ENCODE measurements around the gene TMEM91.

The TMEM91 gene

DNA sequence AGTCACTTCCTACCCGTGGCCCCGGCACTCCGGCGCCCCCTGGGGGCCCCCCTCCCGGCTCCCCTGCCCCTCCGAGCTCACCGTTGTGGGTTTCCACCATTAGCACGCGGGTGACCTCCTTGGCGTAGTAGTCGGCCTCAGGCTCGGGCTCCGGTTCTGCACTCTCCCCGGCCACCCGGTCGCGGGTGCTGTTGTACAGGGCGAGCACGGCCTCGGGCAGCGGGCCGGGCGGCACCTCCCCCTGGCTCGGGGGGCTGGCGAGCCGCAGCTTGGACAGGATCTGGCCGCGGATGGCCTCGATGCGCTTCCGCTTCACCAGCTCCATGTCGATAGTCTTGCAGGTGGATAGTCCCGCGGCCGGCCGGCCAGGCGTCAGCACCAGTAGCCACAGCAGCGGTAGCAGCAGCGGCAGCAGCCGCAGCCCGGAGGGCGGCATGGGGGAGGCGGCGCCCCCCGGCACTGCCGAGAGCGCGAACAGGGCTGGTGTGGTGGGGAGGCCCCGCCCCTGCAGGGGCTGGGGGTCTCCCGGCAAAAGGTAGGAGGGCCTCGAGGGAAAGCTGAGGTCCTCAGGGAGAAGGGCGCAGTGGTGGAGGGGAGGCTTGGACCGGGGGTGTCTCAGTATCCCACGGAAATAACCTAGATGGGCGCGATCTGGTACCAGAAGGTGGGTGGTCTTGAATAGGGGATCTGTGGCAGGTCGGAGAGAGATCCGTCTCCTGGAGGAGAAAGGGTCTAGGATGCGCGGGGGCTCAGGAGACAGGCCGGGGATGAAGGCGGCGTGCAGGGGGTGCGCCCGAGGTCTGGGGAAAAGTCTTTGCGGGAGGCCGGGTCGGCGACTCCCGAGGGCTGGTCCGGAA lies 23.5 kb upstream of the TMEM91 start:
- H3K9me3 ChIP-seq (ENCODE audit: control insufficient read depth, low read length): no peaks in the 10 kb centered on the region
- DNase-seq: peak; percentile 63 to 70 (median 65)
- H3K27me3 ChIP-seq (replicated peaks; ENCODE audit: control insufficient read depth, insufficient read depth, low read length, poor library complexity, severe bottlenecking): no peaks in the 10 kb centered on the region
- H3K4me1 ChIP-seq (ENCODE audit: control insufficient read depth, insufficient read depth, low read length, poor library complexity, severe bottlenecking): peaks cover 62% of the 10 kb centered on the region
- H3K27ac ChIP-seq (ENCODE audit: insufficient read depth, low read length, poor library complexity, severe bottlenecking): peak overlapping the region; percentile 95
- H3K36me3 ChIP-seq (ENCODE audit: control insufficient read depth, insufficient read depth, low read length): peaks cover 10% of the 10 kb centered on the region
- H3K4me3 ChIP-seq (ENCODE audit: insufficient read depth, low read depth, low read length, poor library complexity, severe bottlenecking): peak overlapping the region; percentile 99

DNA sequence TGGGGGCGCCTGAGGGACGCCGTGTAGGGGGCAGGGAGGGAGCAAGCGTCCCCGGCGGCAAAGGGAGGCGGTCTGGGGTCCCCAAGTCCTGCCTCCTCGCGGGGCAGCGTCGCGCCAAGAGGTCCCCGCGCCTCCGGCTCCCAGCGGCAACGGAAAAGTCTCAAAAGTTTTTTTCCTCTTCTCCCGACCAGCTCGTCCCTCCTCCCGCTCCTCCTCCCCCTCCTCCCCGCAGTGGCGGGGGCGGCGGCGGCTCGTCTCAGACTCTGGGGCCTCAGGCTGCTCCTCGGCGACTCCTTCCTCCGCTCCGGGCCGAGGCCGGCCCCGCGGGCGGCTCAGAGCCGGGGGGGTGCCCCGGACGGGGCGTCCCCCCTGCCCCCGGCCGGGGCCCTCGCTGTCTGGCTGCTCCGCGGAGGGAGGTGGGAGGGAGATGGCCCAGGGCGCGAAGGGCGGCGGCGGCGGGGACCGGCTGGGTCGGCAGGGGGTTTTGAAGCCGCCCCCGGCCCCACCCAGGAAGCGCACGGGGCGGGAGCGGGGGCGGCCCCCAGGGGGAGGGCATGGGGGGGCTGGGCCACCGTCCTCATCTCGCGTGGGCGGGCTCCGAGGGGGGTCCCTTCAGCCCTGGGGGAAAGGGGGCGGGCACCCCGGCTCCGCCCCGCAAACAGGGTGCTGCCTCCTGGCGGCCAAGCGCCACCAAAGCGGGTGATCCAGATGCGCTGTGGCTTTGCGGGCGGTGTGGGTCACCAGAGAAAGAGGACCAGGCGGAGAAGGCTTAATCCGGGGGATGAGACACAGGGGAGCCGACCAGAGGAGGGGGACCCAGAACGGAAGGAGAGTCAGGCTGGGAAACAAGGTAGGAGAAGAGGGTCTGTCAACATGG lies 22.6 kb upstream of the TMEM91 start, which contains the start of gene TGFB1:
Gene TGFB1, minus strand, starts transcription at position 457 of the 877 bp plus-strand sequence. CDS start 878 bp downstream, outside the sequence.
- Histone ChIP-seq H3K9me3 (ENCODE audit: control insufficient read depth, low read length) (no peaks in the 10 kb centered on the region), H3K27me3 (replicated peaks; ENCODE audit: control insufficient read depth, insufficient read depth, low read length, poor library complexity, severe bottlenecking) (no peaks in the 10 kb centered on the region), H3K4me1 (ENCODE audit: control insufficient read depth, insufficient read depth, low read length, poor library complexity, severe bottlenecking) (peaks cover 66% of the 10 kb centered on the region), H3K36me3 (ENCODE audit: control insufficient read depth, insufficient read depth, low read length) (peaks cover 6% of the 10 kb centered on the region), H3K4me3 (ENCODE audit: insufficient read depth, low read depth, low read length, poor library complexity, severe bottlenecking) (peak within 1 kb of the TSS; percentile 99), H3K27ac (ENCODE audit: insufficient read depth, low read length, poor library complexity, severe bottlenecking) (peak within 1 kb of the TSS; percentile 95)
- peak; percentile 92 to 95 (median 92) for DNase-seq

DNA sequence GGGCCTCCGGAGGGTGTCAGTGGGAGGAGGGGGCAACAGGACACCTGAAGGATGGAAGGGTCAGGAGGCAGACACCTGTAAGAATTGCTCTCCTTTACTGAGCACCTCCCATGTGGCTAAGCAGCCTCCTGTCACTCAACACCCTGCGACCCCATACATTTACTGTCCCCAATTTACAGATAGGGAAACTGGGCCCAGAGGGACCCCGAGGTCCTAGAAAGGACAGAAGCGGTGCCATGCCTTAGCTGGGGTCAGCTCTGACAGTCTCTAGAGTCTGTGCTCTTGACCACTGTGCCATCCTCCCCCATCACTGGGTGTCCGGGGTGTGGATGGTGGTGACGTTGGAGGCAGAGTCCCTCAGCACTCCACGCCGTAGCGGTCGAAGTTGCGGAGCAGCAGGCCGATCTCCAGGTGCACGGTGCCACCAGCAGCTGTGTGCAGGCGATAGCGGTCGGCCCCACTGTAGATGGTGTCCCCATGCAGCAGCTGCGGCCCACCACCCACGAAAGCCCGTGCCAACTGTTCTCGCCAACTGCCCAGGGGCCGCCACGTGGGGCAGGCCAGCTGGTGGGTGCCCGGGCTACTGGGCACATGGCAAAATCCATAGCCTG lies 21.9 kb upstream of the TMEM91 start:
- Histone ChIP-seq H3K4me1 (ENCODE audit: control insufficient read depth, insufficient read depth, low read length, poor library complexity, severe bottlenecking) (peaks cover 59% of the 10 kb centered on the region), H3K27ac (ENCODE audit: insufficient read depth, low read length, poor library complexity, severe bottlenecking) (peak overlapping the region; percentile 95), H3K27me3 (replicated peaks; ENCODE audit: control insufficient read depth, insufficient read depth, low read length, poor library complexity, severe bottlenecking) (no peaks in the 10 kb centered on the region), H3K36me3 (ENCODE audit: control insufficient read depth, insufficient read depth, low read length) (peaks cover 6% of the 10 kb centered on the region), H3K9me3 (ENCODE audit: control insufficient read depth, low read length) (no peaks in the 10 kb centered on the region), H3K4me3 (ENCODE audit: insufficient read depth, low read depth, low read length, poor library complexity, severe bottlenecking) (no peak overlapping the region)
- no peak for DNase-seq

DNA sequence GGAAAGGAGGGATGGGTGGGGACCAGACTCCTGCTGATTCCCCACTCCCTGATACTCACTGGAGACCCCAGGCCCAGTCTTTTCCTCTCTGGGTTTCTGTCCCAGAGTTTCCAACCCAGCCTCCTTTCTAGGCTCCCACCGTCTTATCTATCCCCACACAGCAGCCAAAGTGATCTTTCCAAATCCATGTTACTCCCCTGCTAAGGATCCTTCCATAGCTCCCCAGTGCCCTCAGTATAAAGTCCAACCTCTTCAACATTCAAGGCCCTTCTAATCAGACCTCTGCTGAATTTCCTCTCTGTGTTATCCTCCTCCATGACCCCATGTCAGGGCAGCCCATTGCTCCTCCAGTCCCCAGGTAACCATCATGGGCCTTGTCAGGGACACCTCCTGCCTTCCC lies 21.3 kb upstream of the TMEM91 start:
- Histone ChIP-seq H3K9me3 (ENCODE audit: control insufficient read depth, low read length) (no peaks in the 10 kb centered on the region), H3K36me3 (ENCODE audit: control insufficient read depth, insufficient read depth, low read length) (peaks cover 6% of the 10 kb centered on the region), H3K27me3 (replicated peaks; ENCODE audit: control insufficient read depth, insufficient read depth, low read length, poor library complexity, severe bottlenecking) (no peaks in the 10 kb centered on the region), H3K27ac (ENCODE audit: insufficient read depth, low read length, poor library complexity, severe bottlenecking) (peak overlapping the region; percentile 95), H3K4me3 (ENCODE audit: insufficient read depth, low read depth, low read length, poor library complexity, severe bottlenecking) (no peak overlapping the region), H3K4me1 (ENCODE audit: control insufficient read depth, insufficient read depth, low read length, poor library complexity, severe bottlenecking) (peaks cover 53% of the 10 kb centered on the region)
- no peak for DNase-seq

DNA sequence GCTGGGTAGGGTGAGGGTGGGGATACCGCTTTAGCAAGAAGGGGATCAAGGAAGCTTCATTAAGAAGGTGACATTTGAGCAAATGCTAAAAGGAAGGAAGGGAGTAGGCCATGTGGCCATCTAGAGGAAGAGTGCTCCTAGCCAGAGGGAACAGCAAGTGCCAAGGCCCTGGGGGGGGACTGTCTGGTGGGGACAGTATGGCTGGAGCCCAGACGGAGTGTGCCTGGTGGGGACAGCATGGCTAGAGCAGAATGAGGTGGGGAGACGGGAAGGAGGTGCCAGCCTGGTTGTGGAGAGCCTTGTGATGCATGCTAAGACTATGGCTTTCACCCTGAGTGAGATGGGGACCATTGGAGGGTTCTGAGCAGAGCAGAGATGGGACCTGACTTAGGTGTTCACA lies 20.5 kb upstream of the TMEM91 start:
- Histone ChIP-seq H3K27ac (ENCODE audit: insufficient read depth, low read length, poor library complexity, severe bottlenecking) (peak overlapping the region; percentile 95), H3K9me3 (ENCODE audit: control insufficient read depth, low read length) (no peaks in the 10 kb centered on the region), H3K27me3 (replicated peaks; ENCODE audit: control insufficient read depth, insufficient read depth, low read length, poor library complexity, severe bottlenecking) (no peaks in the 10 kb centered on the region), H3K4me3 (ENCODE audit: insufficient read depth, low read depth, low read length, poor library complexity, severe bottlenecking) (no peak overlapping the region), H3K4me1 (ENCODE audit: control insufficient read depth, insufficient read depth, low read length, poor library complexity, severe bottlenecking) (peaks cover 47% of the 10 kb centered on the region), H3K36me3 (ENCODE audit: control insufficient read depth, insufficient read depth, low read length) (peaks cover 6% of the 10 kb centered on the region)
- DNase-seq: no peak

DNA sequence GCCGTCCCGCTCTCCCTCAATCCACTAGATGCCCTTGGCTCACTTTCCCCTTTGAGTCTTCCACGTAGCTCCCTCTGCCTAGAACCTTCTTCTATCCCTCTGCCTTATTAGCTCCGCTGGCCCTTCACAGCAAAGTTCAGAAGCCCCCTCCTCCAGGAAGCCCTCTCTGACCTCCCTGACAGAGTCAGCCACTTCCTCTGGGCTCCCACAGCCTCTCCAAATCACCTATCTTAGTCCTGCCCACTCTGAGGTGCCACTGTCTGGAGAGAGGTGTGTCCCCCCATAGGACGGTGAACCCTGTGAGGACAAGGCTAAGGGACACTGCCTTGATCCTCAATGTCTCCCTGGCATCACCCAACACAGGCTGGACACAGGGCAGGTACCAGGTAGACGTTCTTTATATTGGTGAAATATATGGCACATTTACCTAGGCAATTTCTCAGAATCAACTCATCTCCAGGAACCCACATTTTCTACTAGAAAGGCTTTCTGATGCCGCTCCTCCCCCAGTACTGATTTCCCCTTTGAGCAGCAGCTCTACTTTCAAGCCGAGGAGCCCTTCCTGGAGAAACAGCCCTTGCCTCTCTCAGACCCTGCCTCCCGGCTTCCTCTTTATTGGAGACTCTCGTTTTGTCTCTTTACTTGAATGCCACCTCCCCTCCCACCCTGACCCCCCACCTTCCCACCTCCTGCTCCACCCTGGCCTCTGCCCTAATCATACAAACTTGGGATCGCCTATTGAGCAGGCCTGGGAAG lies 19.2 kb upstream of the TMEM91 start:
- DNase-seq: no peak
- H3K4me1 ChIP-seq (ENCODE audit: control insufficient read depth, insufficient read depth, low read length, poor library complexity, severe bottlenecking): peaks cover 47% of the 10 kb centered on the region
- peaks cover 1% of the 10 kb centered on the region for H3K36me3 ChIP-seq (ENCODE audit: control insufficient read depth, insufficient read depth, low read length)
- no peaks in the 10 kb centered on the region for H3K9me3 ChIP-seq (ENCODE audit: control insufficient read depth, low read length)
- peak overlapping the region; percentile 59 for H3K27ac ChIP-seq (ENCODE audit: insufficient read depth, low read length, poor library complexity, severe bottlenecking)
- peak overlapping the region; percentile 18 for H3K4me3 ChIP-seq (ENCODE audit: insufficient read depth, low read depth, low read length, poor library complexity, severe bottlenecking)
- no peaks in the 10 kb centered on the region for H3K27me3 ChIP-seq (replicated peaks; ENCODE audit: control insufficient read depth, insufficient read depth, low read length, poor library complexity, severe bottlenecking)

DNA sequence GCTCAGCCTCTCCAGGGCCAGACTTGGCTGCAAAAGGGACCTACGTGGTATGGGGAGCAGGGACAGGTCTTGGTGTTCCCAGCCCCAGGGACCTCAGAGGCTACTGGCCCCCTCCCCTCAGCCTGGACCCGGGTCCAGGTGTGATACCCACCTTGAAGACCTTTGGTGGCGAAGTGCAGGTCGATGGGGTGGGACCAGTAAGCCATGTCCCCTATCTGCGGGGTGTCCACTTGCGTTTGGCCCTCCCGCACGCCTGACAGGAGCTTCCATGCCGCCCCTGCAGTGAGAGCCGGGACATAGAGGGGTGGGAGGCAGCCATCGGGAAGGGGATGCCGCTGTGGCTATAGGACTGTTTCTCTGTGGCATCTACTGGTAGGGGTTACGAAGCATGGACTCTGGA lies 18.6 kb upstream of the TMEM91 start:
- Histone ChIP-seq H3K27me3 (replicated peaks; ENCODE audit: control insufficient read depth, insufficient read depth, low read length, poor library complexity, severe bottlenecking) (no peaks in the 10 kb centered on the region), H3K36me3 (ENCODE audit: control insufficient read depth, insufficient read depth, low read length) (no peaks in the 10 kb centered on the region), H3K4me1 (ENCODE audit: control insufficient read depth, insufficient read depth, low read length, poor library complexity, severe bottlenecking) (peaks cover 52% of the 10 kb centered on the region), H3K4me3 (ENCODE audit: insufficient read depth, low read depth, low read length, poor library complexity, severe bottlenecking) (peak overlapping the region; percentile 10), H3K9me3 (ENCODE audit: control insufficient read depth, low read length) (no peaks in the 10 kb centered on the region), H3K27ac (ENCODE audit: insufficient read depth, low read length, poor library complexity, severe bottlenecking) (peak overlapping the region; percentile 59)
- DNase-seq: no peak

DNA sequence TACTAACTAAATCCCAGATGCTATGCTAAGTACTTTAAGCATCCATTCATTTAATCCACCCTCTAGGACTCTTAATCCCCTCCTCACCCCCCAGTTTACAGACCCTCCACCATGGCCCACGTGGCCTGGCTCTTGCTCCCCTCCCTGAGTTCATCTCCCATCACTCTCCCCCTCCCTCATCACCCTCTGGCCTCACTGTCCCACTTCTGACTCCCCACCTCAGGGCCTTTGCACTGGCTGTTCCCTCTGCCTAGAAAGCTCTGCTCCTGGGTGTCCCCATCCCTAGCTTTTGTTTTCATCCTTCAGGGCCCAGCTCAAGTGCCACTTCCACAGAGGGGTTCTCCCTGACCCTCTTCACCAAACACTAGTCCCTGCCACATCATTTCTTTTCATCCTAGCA lies 16.6 kb upstream of the TMEM91 start:
- Histone ChIP-seq H3K27ac (ENCODE audit: insufficient read depth, low read length, poor library complexity, severe bottlenecking) (no peak overlapping the region), H3K4me1 (ENCODE audit: control insufficient read depth, insufficient read depth, low read length, poor library complexity, severe bottlenecking) (peaks cover 58% of the 10 kb centered on the region), H3K4me3 (ENCODE audit: insufficient read depth, low read depth, low read length, poor library complexity, severe bottlenecking) (no peak overlapping the region), H3K27me3 (replicated peaks; ENCODE audit: control insufficient read depth, insufficient read depth, low read length, poor library complexity, severe bottlenecking) (no peaks in the 10 kb centered on the region), H3K9me3 (ENCODE audit: control insufficient read depth, low read length) (no peaks in the 10 kb centered on the region), H3K36me3 (ENCODE audit: control insufficient read depth, insufficient read depth, low read length) (no peaks in the 10 kb centered on the region)
- DNase-seq: no peak

DNA sequence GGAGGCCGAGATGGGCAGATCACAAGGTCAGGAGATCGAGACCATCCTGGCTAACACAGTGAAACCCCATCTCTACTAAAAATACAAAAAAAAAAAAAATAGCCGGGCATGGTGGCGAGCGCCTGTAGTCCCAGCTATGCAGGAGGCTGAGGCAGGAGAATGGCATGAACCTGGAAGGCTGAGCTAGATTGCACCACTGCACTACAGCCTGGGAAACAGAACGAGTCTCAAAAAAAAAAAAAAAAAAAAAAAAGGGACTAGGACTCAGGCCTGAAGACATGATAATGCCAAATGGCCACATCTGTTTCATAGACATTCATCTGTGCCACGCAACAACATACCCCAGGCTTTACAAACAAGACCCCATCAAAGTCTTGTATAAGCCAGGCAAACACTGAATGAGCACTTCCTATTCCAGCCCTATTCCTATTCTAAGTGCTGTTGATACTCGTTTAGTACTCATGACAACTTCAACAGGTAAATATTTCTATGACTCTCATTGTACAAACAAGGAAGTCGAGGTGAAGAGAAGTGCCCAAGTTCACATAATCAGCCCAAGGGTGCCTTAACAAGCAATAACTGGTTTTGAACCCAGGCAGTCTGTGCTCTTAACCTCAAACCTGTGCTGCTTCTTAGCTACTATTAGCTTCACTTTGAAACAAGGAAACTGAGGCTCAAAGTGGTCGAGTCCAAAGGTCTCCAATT lies 14.0 kb upstream of the TMEM91 start:
- Histone ChIP-seq H3K36me3 (ENCODE audit: control insufficient read depth, insufficient read depth, low read length) (no peaks in the 10 kb centered on the region), H3K4me3 (ENCODE audit: insufficient read depth, low read depth, low read length, poor library complexity, severe bottlenecking) (no peak overlapping the region), H3K4me1 (ENCODE audit: control insufficient read depth, insufficient read depth, low read length, poor library complexity, severe bottlenecking) (peaks cover 35% of the 10 kb centered on the region), H3K27ac (ENCODE audit: insufficient read depth, low read length, poor library complexity, severe bottlenecking) (no peak overlapping the region), H3K9me3 (ENCODE audit: control insufficient read depth, low read length) (no peaks in the 10 kb centered on the region), H3K27me3 (replicated peaks; ENCODE audit: control insufficient read depth, insufficient read depth, low read length, poor library complexity, severe bottlenecking) (no peaks in the 10 kb centered on the region)
- DNase-seq: no peak
